HEK293 (cell line): ENCODE measurements around the gene USP5.

ENCODE experiments used
- CTCF ChIA-PET: fragments of 350-600 bp; formaldehyde crosslinking; extraction: SDS; loops from one replicate; lab custom pipeline; 2021; ENCODE audit warnings: antibody characterized with exemption; lab: Yijun Ruan, JAX
- POLR2A ChIA-PET: fragments of 300-600 bp; formaldehyde crosslinking; extraction: SDS; loops from one replicate; lab custom pipeline; 2020; ENCODE audit warnings: antibody characterized with exemption, inconsistent platforms; lab: Yijun Ruan, JAX
- H3K27ac ChIP-seq: fragments of 200-500 bp; sonication (Bioruptor generic); 2 replicates; pipeline ENCODE4 v1.5.1; 2014; ENCODE audit warnings: low read depth, low read length, control low read depth, inconsistent platforms; ENCODE audit errors: extremely low read depth
- H3K36me3 ChIP-seq, 2 experiments: fragments of 200-500 bp in 1 of 2; sonication (Bioruptor generic) in 1 of 2; 1 replicate in 1 of 2; 2 replicates in 1 of 2; pipeline ENCODE4 v1.5.1; 2014 to 2017; ENCODE audit warnings: inconsistent platforms in 2 of 2, low read length in 2 of 2; ENCODE audit not compliant: control insufficient read depth in 2 of 2, insufficient read depth in 1 of 2
- H3K4me1 ChIP-seq: fragments of 200-500 bp; sonication (Bioruptor generic); 2 replicates; pipeline ENCODE4 v1.5.1; 2014; ENCODE audit warnings: mild to moderate bottlenecking, low read length, inconsistent platforms; ENCODE audit not compliant: control insufficient read depth, insufficient read depth
- H3K4me3 ChIP-seq: 2 replicates; pipeline ENCODE4 v1.5.1; 2011; ENCODE audit warnings: low read depth, mild to moderate bottlenecking, control low read depth, low read length, moderate library complexity
- H3K9me3 ChIP-seq: fragments of 200-500 bp; sonication (Bioruptor generic); 2 replicates; pipeline ENCODE4 v1.5.1; 2014; ENCODE audit warnings: low read depth, low read length, inconsistent platforms; ENCODE audit not compliant: control insufficient read depth, insufficient read depth
- GLIS2 ChIP-seq: fragments of 450-650 bp; formaldehyde crosslinking; IDR thresholded peaks from 2 replicates; pipeline ENCODE4 v1.5.1; 2016; ENCODE audit warnings: missing biosample characterization, missing genetic modification characterization
- PRDM1 ChIP-seq: fragments of 450-650 bp; formaldehyde crosslinking; IDR thresholded peaks from 2 replicates; pipeline ENCODE4; 2016; ENCODE audit warnings: missing biosample characterization, missing genetic modification characterization
- TRIM28 ChIP-seq: IDR thresholded peaks from 2 replicates; pipeline ENCODE4 v1.6.1; 2011; ENCODE audit warnings: low read length, control low read depth, borderline replicate concordance
- WT1 ChIP-seq: fragments of 450-650 bp; formaldehyde crosslinking; IDR thresholded peaks from 2 replicates; pipeline ENCODE4 v1.5.1; 2016; ENCODE audit warnings: missing biosample characterization, missing genetic modification characterization
- ZNF23 ChIP-seq: fragments of 450-650 bp; formaldehyde crosslinking; IDR thresholded peaks from 2 replicates; pipeline ENCODE4 v1.5.1; 2016; ENCODE audit warnings: missing biosample characterization, missing genetic modification characterization, borderline replicate concordance
- ZNF311 ChIP-seq: fragments of 450-650 bp; formaldehyde crosslinking; IDR thresholded peaks from 2 replicates; pipeline ENCODE4 v1.5.1; 2017; ENCODE audit warnings: missing biosample characterization, missing genetic modification characterization, borderline replicate concordance
- ZNF366 ChIP-seq: fragments of 450-650 bp; formaldehyde crosslinking; conservative IDR thresholded peaks from 2 replicates; pipeline ENCODE4 v1.5.1; 2016; ENCODE audit warnings: missing biosample characterization, missing genetic modification characterization
- ZNF548 ChIP-seq: fragments of 450-650 bp; formaldehyde crosslinking; IDR thresholded peaks from 2 replicates; pipeline ENCODE4 v1.5.1; 2016; ENCODE audit warnings: missing biosample characterization, missing genetic modification characterization
- ZNF555 ChIP-seq: fragments of 450-650 bp; formaldehyde crosslinking; conservative IDR thresholded peaks from 2 replicates; pipeline ENCODE4 v1.5.1; 2017; ENCODE audit warnings: missing biosample characterization, mild to moderate bottlenecking, missing genetic modification characterization, inconsistent platforms
- ZNF571 ChIP-seq: fragments of 450-650 bp; formaldehyde crosslinking; IDR thresholded peaks from 2 replicates; pipeline ENCODE4 v1.5.0; 2017; ENCODE audit warnings: missing biosample characterization, missing genetic modification characterization
- ZNF600 ChIP-seq: fragments of 450-650 bp; formaldehyde crosslinking; IDR thresholded peaks from 2 replicates; pipeline ENCODE4 v1.5.1; 2016; ENCODE audit warnings: missing biosample characterization, missing genetic modification characterization
- ZNF610 ChIP-seq: fragments of 450-650 bp; formaldehyde crosslinking; IDR thresholded peaks from 2 replicates; pipeline ENCODE4 v1.5.1; 2016; ENCODE audit warnings: missing biosample characterization, missing genetic modification characterization, borderline replicate concordance
- ZNF629 ChIP-seq: fragments of 450-650 bp; formaldehyde crosslinking; IDR thresholded peaks from 2 replicates; pipeline ENCODE4 v1.5.1; 2017; ENCODE audit warnings: missing biosample characterization, missing genetic modification characterization
- TF ChIP-seq, protein P1 (sequence below): fragments of 450-650 bp; formaldehyde crosslinking; IDR thresholded peaks from 2 replicates; pipeline ENCODE4 v1.5.1; 2016; ENCODE audit warnings: missing biosample characterization, missing genetic modification characterization
- TF ChIP-seq, protein P2 (sequence below): fragments of 450-650 bp; formaldehyde crosslinking; IDR thresholded peaks from 2 replicates; pipeline ENCODE4 v1.5.1; 2016; ENCODE audit warnings: missing biosample characterization, missing genetic modification characterization, borderline replicate concordance
- TF ChIP-seq, protein P3 (sequence below): fragments of 450-650 bp; formaldehyde crosslinking; conservative IDR thresholded peaks from 2 replicates; pipeline ENCODE4 v1.5.1; 2016; ENCODE audit warnings: low read depth, missing biosample characterization, missing genetic modification characterization
- TF ChIP-seq, protein P4 (sequence below): fragments of 450-650 bp; formaldehyde crosslinking; IDR thresholded peaks from 2 replicates; pipeline ENCODE4 v1.5.1; 2016; ENCODE audit warnings: missing biosample characterization, missing genetic modification characterization, low read depth
- TF ChIP-seq, protein P5 (sequence below): fragments of 450-650 bp; formaldehyde crosslinking; IDR thresholded peaks from 2 replicates; pipeline ENCODE4 v1.5.1; 2016; ENCODE audit warnings: missing biosample characterization, missing genetic modification characterization
- TF ChIP-seq, protein P6 (sequence below): fragments of 450-650 bp; formaldehyde crosslinking; IDR thresholded peaks from 2 replicates; pipeline ENCODE4 v1.5.1; 2017; ENCODE audit warnings: missing biosample characterization, missing genetic modification characterization

Gene USP5

DNA sequence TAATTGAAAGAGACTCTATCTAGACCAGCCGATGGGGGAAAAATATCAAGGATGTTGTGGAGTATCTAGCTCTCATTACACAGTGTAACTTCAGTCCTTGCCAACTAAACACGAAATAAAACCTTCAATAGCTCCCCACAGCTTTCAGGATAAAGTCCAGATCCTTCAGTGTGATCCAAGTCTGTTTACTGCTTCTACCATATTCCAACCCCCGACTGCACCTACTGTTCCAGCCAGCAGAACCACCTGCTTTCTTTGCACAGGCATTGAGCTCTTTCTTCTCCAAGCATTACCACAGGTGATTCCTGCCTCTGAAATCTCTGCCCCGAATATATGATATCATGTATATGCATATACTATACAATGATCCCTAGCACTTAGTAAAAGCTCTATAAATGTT, 50.5 kb downstream of the USP5 start:
- Histone ChIP-seq H3K4me3 (no peak overlapping the region), H3K4me1 (peaks cover 13% of the 10 kb centered on the region; the same call in 1 of the 2 replicates), H3K9me3 (no peaks in the 10 kb centered on the region), H3K36me3 (no peaks in the 10 kb centered on the region), H3K27ac (no peak overlapping the region)
- POLR2A ChIA-PET = interaction anchor here (1.0 to 2.6 kb wide), 3 partner anchors 11 to 42 kb away, joined by 3 to 7 read pairs (median 4); partner anchors contain the start of gene SPSB2
- TF ChIP-seq WT1 (no peak), ZNF366 (tag by site-specific recombination) (no peak), ZNF555 (no peak), ZNF23 (tag by site-specific recombination) (no peak), TRIM28 (no peak), ZNF548 (tag by site-specific recombination) (no peak), ZNF571 (tag by site-specific recombination) (no peak)
- TF ChIP-seq, protein P1, sequence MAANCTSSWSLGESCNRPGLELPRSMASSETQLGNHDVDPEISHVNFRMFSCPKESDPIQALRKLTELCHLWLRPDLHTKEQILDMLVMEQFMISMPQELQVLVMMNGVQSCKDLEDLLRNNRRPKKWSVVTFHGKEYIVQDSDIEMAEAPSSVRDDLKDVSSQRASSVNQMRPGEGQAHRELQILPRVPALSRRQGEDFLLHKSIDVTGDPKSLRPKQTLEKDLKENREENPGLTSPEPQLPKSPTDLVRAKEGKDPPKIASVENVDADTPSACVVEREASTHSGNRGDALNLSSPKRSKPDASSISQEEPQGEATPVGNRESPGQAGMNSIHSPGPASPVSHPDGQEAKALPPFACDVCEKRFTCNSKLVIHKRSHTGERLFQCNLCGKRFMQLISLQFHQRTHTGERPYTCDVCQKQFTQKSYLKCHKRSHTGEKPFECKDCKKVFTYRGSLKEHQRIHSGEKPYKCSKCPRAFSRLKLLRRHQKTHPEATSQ (tag by site-specific recombination) = no peak
- TF ChIP-seq, protein P2, sequence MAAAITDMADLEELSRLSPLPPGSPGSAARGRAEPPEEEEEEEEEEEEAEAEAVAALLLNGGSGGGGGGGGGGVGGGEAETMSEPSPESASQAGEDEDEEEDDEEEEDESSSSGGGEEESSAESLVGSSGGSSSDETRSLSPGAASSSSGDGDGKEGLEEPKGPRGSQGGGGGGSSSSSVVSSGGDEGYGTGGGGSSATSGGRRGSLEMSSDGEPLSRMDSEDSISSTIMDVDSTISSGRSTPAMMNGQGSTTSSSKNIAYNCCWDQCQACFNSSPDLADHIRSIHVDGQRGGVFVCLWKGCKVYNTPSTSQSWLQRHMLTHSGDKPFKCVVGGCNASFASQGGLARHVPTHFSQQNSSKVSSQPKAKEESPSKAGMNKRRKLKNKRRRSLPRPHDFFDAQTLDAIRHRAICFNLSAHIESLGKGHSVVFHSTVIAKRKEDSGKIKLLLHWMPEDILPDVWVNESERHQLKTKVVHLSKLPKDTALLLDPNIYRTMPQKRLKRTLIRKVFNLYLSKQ = no peak
- CTCF ChIA-PET = interaction anchor here (0.6 to 2.3 kb wide), 5 partner anchors 11 to 33 kb away, joined by 3 to 9 read pairs (median 4); partner anchors contain the start of gene SPSB2

DNA sequence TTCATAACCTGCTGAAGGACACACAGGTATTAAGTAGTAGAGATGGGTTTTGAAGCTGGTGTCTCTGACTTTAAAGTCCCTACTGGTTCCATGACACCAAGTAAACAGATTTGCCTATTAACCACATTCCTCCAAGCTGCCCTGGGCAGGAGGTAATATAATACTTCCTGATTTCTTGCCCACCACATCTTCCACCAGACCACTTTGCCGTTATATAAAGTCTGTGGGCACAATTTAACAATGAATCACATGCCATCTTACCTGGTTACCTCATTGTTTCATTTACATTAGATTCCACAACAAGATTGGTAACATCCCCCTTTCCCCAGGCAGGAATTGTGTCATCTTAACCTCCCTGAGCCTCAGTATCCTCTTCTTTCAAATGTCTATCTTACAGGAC, 51.8 kb downstream of the USP5 start:
- H3K27ac ChIP-seq = peak overlapping the region; percentile 57; the same call in 1 of the 2 replicates
- POLR2A ChIA-PET = interaction anchor here (0.6 to 2.6 kb wide), 7 partner anchors 10 to 180 kb away, joined by 3 to 10 read pairs (median 7); partner anchors contain the start of genes COPS7A, SPSB2, TPI1 and USP5

More for the DNA sequence above, 51.8 kb downstream of the USP5 start:
- CTCF ChIA-PET = interaction anchor here (1.2 to 2.3 kb wide), 2 partner anchors 12 to 22 kb away, joined by 8 to 9 read pairs; no protein-coding TSS in a partner anchor
- Histone ChIP-seq H3K4me3 (no peak overlapping the region), H3K4me1 (peaks cover 13% of the 10 kb centered on the region; the same call in 1 of the 2 replicates), H3K9me3 (no peaks in the 10 kb centered on the region), H3K36me3 (no peaks in the 10 kb centered on the region)
- TF ChIP-seq PRDM1 (tag by site-specific recombination) (no peak), ZNF629 (0 out of 2 replicates have a peak, but pooled peaks have one; percentile 11), ZNF366 (tag by site-specific recombination) (peak; percentile 42; the same call in 1 of the 2 replicates), ZNF600 (peak; percentile 82), ZNF610 (no peak), ZNF311 (tag by site-specific recombination) (no peak), GLIS2 (tag by site-specific recombination) (no peak)
- TF ChIP-seq, protein P3, sequence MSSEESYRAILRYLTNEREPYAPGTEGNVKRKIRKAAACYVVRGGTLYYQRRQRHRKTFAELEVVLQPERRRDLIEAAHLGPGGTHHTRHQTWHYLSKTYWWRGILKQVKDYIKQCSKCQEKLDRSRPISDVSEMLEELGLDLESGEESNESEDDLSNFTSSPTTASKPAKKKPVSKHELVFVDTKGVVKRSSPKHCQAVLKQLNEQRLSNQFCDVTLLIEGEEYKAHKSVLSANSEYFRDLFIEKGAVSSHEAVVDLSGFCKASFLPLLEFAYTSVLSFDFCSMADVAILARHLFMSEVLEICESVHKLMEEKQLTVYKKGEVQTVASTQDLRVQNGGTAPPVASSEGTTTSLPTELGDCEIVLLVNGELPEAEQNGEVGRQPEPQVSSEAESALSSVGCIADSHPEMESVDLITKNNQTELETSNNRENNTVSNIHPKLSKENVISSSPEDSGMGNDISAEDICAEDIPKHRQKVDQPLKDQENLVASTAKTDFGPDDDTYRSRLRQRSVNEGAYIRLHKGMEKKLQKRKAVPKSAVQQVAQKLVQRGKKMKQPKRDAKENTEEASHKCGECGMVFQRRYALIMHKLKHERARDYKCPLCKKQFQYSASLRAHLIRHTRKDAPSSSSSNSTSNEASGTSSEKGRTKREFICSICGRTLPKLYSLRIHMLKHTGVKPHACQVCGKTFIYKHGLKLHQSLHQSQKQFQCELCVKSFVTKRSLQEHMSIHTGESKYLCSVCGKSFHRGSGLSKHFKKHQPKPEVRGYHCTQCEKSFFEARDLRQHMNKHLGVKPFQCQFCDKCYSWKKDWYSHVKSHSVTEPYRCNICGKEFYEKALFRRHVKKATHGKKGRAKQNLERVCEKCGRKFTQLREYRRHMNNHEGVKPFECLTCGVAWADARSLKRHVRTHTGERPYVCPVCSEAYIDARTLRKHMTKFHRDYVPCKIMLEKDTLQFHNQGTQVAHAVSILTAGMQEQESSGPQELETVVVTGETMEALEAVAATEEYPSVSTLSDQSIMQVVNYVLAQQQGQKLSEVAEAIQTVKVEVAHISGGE = peak; percentile 42; the same call in 1 of the 2 replicates
- TF ChIP-seq, protein P4, sequence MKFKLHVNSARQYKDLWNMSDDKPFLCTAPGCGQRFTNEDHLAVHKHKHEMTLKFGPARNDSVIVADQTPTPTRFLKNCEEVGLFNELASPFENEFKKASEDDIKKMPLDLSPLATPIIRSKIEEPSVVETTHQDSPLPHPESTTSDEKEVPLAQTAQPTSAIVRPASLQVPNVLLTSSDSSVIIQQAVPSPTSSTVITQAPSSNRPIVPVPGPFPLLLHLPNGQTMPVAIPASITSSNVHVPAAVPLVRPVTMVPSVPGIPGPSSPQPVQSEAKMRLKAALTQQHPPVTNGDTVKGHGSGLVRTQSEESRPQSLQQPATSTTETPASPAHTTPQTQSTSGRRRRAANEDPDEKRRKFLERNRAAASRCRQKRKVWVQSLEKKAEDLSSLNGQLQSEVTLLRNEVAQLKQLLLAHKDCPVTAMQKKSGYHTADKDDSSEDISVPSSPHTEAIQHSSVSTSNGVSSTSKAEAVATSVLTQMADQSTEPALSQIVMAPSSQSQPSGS (tag by site-specific recombination) = peak; percentile 50; the same call in 1 of the 2 replicates
- TF ChIP-seq, protein P5, sequence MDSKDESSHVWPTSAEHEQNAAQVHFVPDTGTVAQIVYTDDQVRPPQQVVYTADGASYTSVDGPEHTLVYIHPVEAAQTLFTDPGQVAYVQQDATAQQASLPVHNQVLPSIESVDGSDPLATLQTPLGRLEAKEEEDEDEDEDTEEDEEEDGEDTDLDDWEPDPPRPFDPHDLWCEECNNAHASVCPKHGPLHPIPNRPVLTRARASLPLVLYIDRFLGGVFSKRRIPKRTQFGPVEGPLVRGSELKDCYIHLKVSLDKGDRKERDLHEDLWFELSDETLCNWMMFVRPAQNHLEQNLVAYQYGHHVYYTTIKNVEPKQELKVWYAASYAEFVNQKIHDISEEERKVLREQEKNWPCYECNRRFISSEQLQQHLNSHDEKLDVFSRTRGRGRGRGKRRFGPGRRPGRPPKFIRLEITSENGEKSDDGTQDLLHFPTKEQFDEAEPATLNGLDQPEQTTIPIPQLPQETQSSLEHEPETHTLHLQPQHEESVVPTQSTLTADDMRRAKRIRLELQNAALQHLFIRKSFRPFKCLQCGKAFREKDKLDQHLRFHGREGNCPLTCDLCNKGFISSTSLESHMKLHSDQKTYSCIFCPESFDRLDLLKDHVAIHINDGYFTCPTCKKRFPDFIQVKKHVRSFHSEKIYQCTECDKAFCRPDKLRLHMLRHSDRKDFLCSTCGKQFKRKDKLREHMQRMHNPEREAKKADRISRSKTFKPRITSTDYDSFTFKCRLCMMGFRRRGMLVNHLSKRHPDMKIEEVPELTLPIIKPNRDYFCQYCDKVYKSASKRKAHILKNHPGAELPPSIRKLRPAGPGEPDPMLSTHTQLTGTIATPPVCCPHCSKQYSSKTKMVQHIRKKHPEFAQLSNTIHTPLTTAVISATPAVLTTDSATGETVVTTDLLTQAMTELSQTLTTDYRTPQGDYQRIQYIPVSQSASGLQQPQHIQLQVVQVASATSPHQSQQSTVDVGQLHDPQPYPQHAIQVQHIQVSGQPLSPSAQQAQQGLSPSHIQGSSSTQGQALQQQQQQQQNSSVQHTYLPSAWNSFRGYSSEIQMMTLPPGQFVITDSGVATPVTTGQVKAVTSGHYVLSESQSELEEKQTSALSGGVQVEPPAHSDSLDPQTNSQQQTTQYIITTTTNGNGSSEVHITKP (tag by site-specific recombination) = peak; percentile 37
- TF ChIP-seq, protein P6, sequence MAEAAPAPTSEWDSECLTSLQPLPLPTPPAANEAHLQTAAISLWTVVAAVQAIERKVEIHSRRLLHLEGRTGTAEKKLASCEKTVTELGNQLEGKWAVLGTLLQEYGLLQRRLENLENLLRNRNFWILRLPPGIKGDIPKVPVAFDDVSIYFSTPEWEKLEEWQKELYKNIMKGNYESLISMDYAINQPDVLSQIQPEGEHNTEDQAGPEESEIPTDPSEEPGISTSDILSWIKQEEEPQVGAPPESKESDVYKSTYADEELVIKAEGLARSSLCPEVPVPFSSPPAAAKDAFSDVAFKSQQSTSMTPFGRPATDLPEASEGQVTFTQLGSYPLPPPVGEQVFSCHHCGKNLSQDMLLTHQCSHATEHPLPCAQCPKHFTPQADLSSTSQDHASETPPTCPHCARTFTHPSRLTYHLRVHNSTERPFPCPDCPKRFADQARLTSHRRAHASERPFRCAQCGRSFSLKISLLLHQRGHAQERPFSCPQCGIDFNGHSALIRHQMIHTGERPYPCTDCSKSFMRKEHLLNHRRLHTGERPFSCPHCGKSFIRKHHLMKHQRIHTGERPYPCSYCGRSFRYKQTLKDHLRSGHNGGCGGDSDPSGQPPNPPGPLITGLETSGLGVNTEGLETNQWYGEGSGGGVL (tag by site-specific recombination) = no peak
